HG02588 (cell line): Measurements from ENCODE around the gene DTNB.
"Not testable (repeated sequence)": the region's sequence is repeated elsewhere in the genome, so short reads cannot be mapped to it uniquely, and the experiment has no call there.

Experiments used
- ATAC-seq: cut with Tn5 transposase; IDR thresholded peaks from one replicate; pipeline ENCODE4 v1.9.1; 2021; ENCODE audit warnings: mild to moderate bottlenecking, moderate library complexity; ENCODE audit not compliant: unreplicated experiment

Gene DTNB

DNA sequence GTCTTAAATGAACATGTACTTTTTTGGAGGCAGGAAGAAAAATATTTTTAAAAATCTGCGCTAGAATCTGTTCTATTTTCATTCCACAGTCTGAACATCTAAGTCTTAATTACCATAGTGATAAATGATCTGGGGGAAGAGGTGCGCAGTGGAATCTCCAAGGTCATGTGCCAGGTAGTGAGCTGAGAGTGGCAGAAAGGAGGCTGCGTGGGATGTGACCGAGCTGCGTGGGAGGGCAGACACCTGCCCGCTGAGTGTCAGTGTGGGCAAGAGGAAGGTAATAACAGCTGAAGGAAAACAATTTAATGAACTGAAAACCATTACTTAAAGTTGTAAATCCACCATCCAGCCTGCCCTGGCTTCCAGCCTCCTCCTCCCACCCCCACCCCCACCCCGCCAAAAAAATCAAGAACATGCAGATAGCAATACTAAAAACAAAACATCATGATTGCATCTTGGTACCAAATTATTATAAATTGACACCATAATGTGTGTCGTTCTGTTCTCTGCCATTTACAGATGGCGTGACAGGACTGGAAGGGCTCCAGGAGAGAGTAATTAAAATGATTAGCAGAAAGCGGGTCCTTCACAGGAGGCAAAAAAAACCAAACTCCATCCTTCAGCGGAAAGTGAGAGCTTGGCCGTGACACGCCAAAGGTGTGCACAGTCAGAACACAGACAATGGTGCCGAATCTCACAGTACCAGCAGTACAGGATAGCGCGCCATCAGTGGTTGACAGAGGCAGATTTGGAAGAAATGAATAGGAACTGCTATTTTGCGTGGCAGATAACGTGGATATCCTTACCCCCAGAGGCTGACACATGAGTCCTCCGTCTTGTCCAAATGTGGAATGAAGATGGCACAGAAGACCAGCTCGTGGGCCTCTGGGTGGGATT is 11.4 kb upstream of the DTNB start:
- ATAC-seq, result no peak

GRCh38 chr2:25682082-25682481 is 8.7 kb upstream of the DTNB start:
- no peak for ATAC-seq

DNA sequence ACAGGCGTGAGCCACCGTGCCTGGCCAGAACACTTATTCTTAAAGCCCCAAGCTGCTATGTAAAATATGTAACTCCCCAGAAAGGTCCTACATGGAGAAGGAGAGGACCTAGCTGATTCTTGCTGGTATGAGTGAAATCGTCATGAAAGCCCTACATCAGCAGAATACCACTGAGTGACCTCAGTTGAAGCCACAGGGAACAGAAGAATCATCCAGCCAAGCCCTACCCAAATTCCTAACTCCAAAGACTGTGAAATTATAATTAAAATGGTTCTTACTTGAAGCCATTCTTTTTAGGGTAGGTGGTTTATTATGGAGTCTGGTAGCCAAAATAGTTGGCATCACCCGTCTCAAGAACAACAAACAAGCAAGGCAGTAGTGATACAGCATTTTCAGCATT is 4.5 kb upstream of the DTNB start:
- no peak for ATAC-seq

- no peak for ATAC-seq
These were observed 643 bp upstream of the DTNB start for GRCh38 chr2:25674077-25674362.

DNA sequence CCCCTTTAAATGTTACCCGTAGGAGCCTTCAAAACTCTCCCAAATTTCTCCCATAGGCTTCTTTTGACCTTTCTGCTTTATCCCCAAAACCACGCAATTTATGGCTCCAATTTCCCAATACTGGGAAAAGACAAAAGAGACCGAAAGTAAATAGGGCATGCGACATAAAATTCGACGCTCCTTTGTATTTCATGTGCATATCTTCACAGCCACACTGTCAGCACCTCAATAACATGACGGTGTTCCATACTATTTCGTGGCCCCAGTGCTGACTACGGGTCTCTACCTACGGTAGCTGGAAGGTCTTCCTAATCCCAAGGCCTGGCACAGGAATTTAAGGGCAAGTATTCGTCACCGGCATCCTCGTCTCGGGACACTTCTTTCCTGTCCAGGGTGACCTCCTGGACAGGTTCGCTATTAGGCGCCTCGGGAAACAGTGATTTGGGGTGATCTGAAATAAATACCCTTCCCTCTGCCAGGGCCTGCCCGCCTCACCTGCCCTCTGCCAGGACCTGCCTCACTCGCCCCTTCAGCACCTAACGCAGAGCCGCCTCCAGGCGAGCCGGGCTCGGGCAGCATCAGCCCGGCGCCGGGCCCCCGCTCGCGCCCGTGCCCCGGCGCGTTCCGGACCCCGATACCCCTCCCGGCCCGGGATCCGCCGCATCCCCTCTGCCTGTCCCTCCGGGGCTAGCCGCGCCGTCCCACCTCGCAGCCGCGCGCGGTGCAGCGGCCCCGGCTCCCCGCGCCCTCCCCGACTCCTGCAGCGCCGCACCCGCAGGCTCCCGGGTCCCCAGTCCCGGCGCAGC is 680 bp downstream of the DTNB start:
- peak; percentile 54 for ATAC-seq

DNA sequence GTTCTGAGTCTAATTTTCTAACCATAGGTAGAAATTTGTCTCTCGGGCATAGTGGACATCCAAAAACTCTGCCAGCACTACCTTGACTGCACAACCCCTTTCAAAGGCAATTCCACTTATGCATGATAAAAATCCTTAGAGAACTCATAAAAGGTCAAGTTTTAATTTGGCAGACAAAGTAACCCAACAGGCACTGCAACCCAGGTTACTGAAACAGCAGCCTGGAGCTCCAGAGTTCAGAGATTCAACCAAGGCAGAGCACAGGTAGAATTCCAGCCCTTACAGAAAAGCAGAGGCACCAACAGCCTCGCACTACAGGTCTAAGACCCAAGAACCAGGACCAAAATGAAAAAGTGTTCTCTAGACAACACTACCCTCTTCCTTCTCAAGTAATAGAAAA is 1.8 kb downstream of the DTNB start:
- ATAC-seq, result no peak

DNA sequence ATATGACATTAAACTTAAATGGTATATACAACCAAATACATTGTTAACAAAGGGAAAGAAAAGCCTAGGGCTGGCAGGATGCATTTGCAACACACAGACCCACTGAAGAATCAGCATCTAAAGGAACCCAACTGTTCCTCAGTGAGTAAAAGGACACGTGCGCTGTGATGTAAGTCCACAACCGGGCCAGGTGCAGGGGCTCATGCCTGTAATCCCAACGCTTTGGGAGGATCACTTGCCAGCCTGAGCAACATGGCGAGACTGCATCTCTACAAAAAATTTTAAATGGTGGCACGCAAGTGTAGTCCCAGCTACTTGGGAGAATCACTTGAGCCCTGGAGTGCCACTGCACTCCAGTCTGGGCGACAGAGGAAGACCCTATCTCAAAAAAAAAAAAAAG is 3.9 kb downstream of the DTNB start:
- no peak for ATAC-seq

GRCh38 chr2:25666218-25666617 is 7.2 kb downstream of the DTNB start:
- no peak for ATAC-seq

- not testable (repeated sequence) for ATAC-seq
These were observed 7.9 kb downstream of the DTNB start for GRCh38 chr2:25665429-25665828.

DNA sequence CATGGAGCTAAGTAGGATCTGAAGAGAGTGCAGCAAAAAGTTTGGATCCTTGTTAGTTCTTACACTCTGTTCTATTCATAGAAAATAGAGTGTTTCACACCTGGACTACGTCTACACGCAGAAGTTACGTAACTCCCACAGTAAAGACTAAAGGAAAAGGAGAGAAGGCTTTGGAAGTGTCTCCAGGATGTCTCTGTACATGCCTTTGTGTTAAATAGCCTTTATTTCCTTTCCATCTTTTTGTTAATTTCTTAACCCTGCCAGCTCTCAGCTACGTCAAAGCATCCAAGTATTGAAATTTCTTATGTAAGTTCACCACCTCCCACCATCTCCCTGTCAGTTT is 8.4 kb downstream of the DTNB start:
- ATAC-seq, result no peak

DNA sequence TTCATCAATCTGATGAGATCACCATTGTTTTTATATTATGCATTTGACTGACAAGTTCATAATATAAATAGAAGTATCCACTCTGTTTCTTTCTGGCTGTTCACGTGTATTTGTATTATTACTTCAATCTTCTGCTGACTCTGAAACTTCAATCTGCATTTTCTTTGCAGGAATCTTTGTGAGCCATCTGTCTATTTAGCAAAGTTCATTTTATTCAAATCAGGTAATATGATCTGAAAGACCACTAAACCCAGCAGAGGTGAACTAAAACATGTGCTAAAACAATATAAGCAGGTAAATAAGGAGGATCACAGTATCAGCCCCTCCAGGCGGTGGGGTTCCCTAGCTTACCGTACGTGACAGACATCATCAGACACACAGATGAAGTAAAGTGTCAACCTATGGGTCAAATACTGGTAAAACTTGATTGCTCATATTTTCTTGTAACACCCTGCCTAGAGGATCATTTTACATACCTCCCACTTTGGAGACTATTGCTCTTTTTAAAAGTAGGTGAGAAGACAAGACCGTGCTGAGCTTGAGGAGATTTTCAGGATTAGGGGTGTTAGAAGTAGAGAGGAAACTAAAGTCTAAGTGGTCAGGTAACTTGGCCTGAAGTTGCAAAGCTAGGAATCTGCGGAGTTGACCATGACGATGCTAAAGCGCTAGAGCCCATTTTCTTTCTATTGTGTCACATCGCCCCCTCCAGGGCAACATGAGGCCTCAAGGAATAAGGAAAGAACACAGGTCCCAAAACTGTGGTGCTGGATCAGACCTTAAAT is 9.0 kb downstream of the DTNB start:
- no peak for ATAC-seq

GRCh38 chr2:25655316-25655715 is 18.1 kb downstream of the DTNB start:
- ATAC-seq, result no peak

DNA sequence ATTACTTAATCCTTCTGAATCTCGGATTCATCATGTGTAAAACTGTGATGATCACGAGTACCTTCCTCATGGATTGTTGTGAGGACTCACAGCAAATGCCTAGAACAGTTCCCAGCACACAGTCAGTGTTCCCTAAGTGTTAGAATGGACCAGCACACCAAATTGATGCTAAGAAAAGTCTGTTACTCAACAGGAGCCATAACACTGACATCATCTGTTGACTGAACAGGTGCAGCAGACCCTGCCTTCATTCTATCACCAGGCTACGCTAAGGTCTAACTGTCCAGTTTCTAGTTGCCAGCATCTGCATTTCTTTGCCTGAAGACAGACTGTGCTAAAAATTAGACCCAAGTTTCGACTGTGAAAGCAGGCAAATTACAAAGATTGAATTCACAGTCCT is 18.6 kb downstream of the DTNB start:
- ATAC-seq, result no peak

DNA sequence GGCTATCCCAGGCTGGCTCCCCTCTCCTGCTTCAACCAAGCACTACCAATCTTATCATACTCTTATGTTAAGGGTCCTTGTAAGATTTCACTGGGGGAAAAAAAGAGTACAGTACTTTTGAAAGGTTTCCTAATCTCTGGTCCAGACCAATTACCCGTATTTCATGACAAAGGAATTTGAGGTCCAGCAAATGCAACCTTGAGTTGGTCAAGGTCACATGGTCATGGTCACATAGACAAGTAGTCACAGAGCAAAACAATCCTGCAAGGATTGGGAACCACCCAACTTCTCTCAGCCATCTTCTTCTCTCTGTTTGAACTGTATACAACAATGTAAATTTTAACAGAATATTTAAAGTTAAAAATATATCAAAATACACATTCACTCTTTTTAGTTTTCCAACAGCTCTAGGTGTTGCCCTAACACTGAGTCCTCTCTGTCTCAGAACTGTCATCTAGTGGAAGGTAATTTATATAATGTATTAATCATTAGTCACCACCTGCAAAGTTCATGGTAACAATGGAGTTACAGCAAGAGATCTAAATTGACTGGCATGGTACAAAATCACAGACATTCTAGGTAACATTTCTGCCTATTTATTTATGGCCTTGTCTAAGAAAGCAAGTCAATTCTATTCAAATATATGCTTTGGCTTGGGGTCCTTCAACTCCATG is 21.5 kb downstream of the DTNB start:
- ATAC-seq, result no peak

DNA sequence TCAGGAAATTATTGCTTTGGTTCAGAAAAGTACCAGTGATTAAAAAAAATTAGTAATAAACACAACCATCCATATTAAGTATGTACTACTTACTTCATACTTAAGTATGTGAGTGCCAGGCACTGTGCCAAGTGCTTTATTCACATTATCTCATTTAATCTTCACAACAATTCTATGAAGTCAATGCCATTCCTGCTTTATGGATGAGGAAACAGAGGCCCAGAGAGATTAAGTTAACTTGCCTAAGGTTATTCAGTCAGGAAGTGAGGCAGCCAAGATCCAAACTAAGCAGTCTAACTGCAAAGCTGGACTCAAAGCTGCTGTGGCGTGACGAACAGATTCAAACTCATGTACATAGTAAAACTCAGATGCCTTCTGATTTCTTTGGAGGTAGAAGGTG is 22.3 kb downstream of the DTNB start:
- no peak for ATAC-seq

DNA sequence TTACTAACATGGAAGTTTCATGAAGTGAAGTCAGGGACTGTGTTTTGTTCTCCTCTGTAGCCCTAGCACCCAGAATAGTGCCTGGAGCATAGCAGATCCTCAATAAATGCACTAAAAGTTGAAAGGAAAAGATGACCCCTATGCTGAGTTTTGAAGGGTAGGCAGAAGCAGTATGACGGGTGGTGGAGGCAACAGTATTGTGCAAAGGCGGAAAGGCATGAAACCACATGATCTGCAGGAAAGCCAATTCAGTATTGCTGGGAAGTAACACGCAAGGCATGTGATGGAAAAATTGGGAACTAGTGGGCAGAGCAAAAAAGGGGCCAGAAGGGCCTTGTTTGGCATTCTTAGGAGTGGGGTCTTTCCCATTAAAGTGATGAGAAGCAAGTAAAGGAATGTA is 23.1 kb downstream of the DTNB start:
- ATAC-seq, result no peak

- ATAC-seq, result no peak
These were observed 23.6 kb downstream of the DTNB start for GRCh38 chr2:25649786-25650185.

DNA sequence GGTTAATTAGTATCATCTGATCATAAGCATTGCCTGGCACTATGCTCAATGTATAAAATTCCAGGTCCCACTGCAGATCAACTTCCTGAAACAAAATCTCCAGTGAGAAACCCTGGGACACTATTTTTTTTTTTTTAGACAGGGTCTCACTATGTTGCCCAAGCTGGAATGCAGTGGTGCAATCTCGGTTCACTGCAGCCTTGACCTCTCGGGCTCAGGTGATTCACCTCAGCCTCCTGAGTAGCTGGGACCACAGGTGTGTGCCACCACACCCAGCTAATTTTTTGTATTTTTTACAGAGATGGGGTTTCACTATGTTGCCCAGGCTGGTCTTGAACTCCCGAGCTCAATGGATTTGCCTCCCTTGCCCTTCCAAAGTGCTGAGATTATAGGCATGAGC is 31.1 kb downstream of the DTNB start:
- ATAC-seq, result no peak

- ATAC-seq, result no peak
These were observed 33.7 kb downstream of the DTNB start for GRCh38 chr2:25639696-25640095.

DNA sequence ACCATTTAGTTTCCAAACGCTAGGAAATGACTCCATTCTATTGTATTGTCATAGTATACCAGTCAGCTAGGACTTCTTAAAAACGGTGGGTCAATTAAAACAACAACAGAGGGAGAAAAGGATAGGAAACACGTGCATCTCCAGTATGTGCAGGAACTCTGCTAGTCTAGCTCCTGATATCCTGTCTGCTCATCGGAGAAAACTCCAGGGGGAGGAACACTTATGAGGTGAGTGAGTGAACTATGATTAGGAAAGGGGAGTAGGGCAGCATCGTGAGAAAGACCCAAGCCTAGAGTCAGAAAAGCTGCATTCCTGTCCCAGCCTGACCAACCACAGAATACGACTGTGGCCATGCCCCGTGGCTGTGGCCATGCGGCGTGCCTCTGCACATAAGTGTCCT is 34.2 kb downstream of the DTNB start:
- ATAC-seq, result no peak

DNA sequence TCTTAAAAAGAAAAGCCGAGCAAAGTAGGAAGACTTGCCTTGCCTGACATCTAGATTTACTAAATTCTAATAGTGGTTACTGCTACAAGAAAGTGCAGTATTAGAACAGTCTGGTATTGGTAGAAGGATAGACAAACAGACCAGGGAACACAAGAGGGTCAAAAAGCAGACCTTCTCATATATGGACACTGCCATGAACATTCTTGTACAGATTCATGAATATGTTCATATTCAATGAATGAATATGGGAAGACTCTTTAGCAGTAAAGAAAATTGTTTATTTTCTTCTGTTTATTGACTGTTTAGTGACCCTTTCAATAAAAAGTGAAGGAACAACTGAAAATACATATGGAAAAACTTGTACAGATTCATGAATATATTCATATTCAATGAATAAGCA is 37.6 kb downstream of the DTNB start:
- ATAC-seq, result no peak
